GM19239 (cell line): Measurements from ENCODE around the gene GRIK3.
"Not testable (repeated sequence)": the region's sequence is repeated elsewhere in the genome, so short reads cannot be mapped to it uniquely, and the experiment has no call there.

Experiments
- DNase-seq: peaks from one replicate; pipeline ENCODE4 v3.0.0; 2011; ENCODE audit warnings: low spot score; ENCODE audit not compliant: insufficient read length
- FAIRE-seq: peaks from 2 replicates; lab custom pipeline; 2011; peaks lifted over from hg19 to GRCh38; lab: Jason Lieb, UNC

Gene GRIK3

DNA sequence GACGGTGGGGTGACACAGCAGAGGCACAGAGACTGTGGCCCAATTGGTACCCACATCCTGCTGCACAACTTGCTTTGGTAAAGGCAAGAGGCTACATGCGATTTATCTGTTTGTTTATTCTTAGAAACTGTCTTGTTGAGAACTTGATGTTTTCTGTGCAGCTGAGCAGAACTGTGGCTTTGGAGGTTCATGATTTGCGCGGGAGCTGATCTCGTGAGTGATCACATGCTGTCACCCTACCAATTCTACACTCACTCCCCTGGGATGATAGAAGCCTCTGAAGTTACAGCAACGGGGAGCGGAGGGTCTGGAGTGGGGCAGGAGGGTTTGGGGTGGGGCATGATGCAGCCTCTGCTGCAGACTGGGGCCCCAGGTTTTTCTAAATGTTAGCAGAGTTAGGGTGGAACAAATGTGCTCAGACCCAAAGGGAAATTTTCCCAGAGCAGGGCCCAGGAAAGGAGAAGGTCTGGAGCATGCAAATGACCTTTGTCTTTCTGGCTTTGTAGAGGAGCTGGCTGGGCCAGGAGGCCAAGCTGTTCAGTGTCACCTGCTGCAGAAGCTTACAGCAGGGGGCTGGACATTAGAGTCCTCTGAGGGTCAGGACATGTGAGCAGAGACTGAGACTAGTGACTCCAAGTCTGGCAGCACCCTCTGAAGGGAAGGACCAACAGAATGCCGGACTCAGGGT lies 83.6 kb downstream of the GRIK3 start:
- DNase-seq, result no peak
- no peak for FAIRE-seq

- DNase-seq, result no peak
- FAIRE-seq, result no peak
These were observed 85.7 kb downstream of the GRIK3 start for GRCh38 chr1:36948606-36949005.

DNA sequence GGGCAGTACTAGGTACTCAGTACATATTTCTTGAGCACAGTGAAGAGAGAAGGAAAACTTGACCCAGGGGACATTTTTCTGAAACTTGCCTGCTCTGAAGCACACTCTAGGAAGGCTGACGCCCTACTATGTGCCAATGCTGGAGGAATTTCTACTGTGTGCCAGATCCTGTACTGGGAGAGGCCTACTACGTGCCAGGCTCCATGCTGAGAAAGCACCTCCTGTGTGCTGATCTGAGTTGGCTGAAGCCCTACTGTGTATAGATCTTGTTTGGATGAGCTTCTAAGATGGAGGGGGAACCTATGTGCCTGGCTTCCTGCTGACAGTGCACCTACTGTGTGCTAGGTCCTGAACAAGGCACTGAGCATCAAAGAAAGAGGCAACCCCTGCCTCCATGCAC lies 86.2 kb downstream of the GRIK3 start:
- DNase-seq (no peak), FAIRE-seq (no peak)

GRCh38 chr1:36947384-36947783 lies 86.9 kb downstream of the GRIK3 start:
- FAIRE-seq (no peak), DNase-seq (no peak)

DNA sequence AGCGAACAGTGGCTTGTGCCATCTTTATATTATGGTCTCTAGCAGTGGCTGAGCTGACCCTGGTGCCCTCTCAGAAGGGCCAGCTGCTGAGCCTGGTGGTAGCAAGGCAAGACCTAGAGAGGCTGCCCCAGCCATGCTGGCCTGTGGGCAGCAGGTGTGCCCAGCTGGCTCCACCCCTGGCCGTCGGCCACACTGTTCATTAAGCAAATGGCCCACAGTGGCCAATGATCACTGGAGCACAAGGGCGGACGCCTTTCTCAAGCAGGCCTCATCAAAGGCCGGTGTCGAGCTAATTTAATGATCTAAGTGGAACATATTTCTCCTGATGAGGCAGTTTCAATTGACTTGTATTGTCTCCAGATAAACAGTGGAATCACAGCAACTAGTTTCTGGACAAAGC lies 89.4 kb downstream of the GRIK3 start:
- DNase-seq (no peak), FAIRE-seq (no peak)

DNA sequence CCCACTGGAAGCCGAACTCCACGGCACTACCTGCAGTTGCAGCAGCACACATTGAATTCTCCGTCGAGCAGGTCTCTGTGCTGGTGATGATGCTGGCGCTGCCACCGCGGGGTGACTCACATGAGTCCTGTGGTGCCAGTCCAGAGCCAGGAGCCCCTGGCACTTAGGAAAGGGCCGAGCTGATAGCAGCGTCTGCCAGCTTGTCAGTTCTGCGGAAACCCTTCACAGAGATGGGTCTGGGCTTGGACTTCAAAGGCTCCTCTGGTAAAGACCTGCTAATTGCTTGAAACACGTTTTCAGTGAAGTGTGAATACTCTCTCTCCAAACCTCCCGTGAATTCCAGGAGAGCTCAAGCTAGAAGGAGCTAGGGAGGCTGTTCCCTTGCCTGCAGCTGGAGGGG lies 92.2 kb downstream of the GRIK3 start:
- DNase-seq (no peak), FAIRE-seq (no peak)

DNA sequence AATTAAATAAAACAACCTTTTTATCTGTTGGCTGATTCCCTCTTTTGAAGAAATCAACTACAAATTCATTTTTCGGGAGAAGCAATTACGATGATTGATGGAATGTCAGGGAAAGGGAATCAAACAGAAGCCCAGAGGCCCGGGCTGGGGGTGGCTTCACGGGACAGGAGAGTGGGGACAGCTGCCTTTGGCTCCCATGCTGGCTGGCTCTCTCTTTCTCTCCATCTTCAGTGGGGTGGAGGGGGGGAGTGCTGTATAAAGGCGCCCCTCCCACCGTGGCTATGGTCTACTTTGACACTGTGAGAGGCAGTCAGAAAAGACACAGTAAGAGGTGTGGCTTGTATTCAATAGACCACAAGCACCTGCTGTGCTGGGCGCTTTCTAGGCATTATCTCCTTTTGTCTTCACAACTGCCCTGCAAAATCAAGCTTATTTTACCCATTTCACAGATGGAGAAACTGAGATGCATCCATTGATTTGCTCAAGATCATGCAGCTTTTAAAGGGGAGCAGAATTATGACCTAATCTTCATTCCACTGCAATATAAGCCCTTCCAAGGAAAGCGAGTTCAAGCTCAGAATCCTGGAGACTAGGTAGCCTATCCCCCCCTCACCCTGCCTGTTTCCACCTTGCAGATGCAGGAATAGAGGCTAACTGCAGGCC lies 92.9 kb downstream of the GRIK3 start:
- DNase-seq (no peak), FAIRE-seq (no peak)

GRCh38 chr1:36938819-36939218 lies 95.5 kb downstream of the GRIK3 start:
- no peak for FAIRE-seq
- DNase-seq, result no peak

DNA sequence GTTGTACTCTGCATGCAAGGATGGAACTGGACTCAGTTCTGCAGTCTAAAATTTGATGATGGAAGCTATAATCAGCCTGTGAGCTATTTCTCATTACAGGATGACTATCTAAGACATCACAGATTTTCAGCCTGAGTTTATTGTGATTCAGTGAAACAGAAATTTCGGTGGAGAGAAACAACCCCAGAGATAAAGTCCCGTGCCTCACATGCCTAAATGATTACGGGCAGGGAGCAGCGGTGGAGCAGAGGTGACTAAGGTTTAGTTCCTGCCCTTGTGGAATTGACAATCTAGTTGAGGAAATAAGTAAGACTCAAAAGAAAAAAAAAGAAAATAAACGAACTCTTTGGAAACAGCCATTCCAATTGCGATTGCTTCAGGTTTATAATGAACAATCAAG lies 96.9 kb downstream of the GRIK3 start:
- no peak for DNase-seq
- no peak for FAIRE-seq

DNA sequence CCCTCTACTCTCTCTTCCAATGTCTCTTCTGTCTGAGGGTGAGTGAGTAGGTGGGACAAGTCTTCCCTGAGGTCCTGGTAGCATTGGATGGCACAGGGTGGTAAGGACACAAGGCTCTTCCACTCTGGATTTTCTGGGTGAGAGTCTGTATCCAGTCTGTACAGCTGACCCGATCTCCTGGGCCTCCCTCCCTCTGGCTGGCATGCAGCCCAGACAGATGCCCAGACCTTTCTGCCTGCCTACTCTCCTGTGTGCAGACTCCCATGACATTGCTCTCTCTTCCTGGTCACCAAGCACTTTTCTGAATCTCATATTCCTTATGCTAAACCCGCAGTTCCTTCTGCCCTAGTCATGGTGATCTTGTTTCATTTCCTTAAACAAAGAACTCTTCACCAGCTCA lies 100.3 kb downstream of the GRIK3 start:
- DNase-seq (no peak), FAIRE-seq (no peak)

GRCh38 chr1:36927826-36928225 lies 106.5 kb downstream of the GRIK3 start:
- no peak for DNase-seq
- no peak for FAIRE-seq

DNA sequence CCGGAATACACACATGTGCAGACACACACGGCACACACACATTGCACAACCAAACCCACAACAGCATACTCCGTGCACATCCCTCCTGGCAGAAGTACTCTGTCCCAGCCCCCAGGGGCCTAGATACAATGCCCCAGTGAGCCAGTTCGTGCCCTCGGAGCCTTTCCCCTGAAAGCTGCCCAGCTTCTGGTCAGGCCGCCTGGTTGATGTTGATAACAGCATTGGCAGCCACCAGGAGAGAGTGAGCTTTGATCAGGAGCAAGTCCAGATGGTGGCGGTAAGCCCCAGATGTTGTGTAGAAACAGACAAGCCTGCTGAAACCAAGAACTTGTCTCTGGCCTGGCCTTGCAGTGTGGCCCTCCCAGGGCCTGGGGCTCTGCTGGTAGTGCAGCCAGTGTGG lies 109.1 kb downstream of the GRIK3 start:
- no peak for FAIRE-seq

DNA sequence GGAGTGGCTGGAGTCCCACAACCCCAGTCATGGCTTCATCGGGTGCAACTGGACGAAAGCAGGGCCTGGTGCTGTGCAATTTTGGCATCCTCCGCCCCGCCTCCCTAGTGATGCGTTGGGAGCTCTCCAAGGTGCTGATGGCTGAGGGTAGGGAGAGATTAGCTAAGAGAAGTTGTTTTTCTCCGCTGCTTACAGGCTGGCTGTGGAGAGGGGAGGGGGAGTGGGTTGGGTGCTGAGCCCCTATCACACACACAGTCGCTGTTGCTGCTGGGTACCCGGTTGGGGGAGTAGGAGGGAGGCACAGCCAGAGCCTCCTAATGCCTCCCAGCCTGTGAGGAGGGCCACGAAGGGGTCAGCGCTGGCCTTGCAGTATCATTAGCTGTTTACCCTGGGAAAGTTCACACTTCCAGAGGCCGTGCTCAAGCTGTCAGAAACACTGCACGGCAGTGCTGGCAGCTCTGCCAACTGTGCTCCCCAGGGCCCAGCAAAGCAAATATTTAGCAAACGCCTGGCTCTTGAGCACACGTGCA lies 110.0 kb downstream of the GRIK3 start:
- no peak for FAIRE-seq
- DNase-seq, result peak; percentile 20

More for the DNA sequence above, 109.1 kb downstream of the GRIK3 start:
- DNase-seq, result no peak

DNA sequence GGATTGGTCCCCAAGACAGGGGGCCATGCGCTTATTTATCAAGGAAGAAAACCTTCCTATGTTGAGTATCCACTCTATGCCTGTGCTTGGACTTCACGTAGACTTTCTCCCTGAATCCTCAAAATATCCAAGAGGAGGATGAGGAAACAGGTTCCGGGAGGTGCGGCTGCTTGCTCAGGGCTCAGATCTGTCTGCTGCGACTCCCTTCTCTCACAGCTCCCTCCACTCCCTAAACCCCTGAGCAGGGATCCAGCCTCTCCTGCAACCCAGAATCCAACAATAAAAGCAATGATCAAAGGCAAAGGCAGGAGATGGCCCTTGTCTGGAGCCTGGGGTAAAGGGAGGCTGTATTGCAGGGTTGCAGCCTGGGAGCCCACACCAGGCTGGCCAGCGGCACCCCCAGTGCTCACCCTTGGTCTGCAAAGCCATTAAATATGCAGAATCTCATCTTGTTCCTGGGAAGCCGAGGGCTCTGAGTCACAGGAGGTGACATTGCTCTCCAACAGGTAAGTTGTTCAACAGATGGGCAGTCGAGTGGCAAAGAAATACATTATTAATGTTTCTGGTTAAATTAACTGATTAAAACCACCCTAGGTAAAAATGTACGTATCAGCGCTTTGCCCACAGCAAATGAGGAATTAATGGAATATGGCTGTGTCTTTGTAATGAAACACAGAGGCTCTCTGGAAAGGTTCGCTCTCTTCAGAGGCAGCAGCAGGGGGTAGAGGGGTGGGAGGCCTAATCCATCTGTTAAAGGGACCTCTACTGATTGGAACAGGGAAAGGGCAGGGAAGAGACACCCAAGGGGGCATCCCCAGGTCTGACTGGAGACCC lies 111.5 kb downstream of the GRIK3 start:
- no peak for FAIRE-seq
- no peak for DNase-seq

- DNase-seq (no peak), FAIRE-seq (no peak)
These were observed 112.2 kb downstream of the GRIK3 start for GRCh38 chr1:36922071-36922470.

GRCh38 chr1:36920801-36921405 lies 113.4 kb downstream of the GRIK3 start:
- no peak for FAIRE-seq
- no peak for DNase-seq

DNA sequence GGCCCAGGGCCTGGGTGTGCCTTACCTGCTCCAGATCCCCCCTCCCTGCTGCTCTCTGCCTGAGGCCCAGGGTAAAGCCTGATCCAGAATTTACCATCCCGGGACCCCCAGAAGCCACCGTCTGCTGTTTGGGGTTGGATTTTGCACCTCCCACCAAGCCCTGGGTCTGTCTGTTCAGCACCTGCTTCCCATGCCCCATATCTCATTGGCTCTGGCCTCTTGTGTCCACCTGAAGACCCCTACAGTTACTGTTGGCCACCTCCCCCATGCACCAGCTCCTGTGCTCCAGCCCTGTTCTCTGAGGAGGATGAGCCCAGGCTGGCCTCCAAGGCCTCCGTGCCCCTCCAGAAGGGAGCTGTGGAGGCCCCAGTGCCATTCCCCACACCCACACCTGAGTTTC lies 113.9 kb downstream of the GRIK3 start:
- FAIRE-seq (no peak), DNase-seq (no peak)

GRCh38 chr1:36919491-36920145 lies 114.7 kb downstream of the GRIK3 start:
- no peak for FAIRE-seq
- no peak for DNase-seq

GRCh38 chr1:36918604-36919003 lies 115.7 kb downstream of the GRIK3 start:
- FAIRE-seq (no peak), DNase-seq (no peak)

GRCh38 chr1:36916542-36916941 lies 117.8 kb downstream of the GRIK3 start:
- FAIRE-seq, DNase-seq: not testable (repeated sequence)
